ENCODE measurements around the gene BHLHE23.

Gene BHLHE23

DNA sequence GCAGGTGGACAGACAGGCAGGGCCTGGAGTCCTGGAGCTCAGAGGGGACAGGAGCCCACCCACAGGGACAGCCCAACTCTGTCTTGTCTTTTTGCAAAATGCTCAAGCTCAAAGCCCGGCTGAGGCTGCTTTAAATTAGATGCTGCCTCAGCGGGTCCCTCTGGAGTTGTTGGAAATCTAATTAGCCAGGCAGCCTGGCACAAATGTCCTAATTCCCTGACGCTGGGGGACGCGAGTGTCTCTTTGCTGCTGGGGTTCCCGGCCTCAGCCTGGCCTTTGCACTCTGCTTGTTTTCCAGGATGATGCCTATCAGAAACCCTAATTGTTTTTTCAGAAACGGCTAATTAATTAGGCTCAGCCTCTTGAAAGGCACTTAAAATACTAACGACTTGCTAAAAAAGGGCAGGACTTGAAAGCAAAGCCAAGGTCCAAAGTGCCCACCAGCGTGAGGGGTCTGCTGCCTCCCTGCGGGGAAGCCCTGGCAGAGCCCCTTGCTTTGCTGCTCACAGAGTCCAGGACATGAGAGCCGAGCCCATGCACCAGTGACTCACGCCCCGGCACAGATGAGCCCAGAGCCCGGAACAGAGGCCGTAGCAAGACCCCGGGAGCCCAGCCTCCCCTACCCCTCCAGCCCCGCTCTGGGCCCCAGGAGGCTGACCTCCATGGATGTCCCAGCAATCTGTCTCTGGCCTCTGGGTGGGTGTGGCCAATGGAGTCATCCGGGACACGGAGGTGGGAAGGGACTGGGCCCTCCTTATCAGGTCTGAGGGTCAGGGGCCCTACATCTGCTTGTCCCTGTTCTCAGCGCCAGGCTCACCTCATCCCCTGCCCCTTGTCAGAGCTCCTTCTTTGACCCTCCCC is 46.0 kb upstream of the BHLHE23 start:
- no peak overlapping the region for H3K27ac ChIP-seq (ENCODE audit: low read depth, low read length)
- H2BK120ac ChIP-seq (ENCODE audit: low read depth, low read length) = no peak overlapping the region
- H4K5ac ChIP-seq (ENCODE audit: low read length) = no peak overlapping the region
- no peak overlapping the region for H3K4me2 ChIP-seq (ENCODE audit: low read length)
- no peaks in the 10 kb centered on the region for H3K79me1 ChIP-seq (ENCODE audit: low read length)
- no peak overlapping the region for H2AK5ac ChIP-seq (ENCODE audit: low read length)
- no CpG with 5 or more reads among the region's 20 CpGs for WGBS (ENCODE audit: extremely low coverage, insufficient coverage, low lambda C conversion rate)
- no peak overlapping the region for H3K18ac ChIP-seq (ENCODE audit: low read length)
- H4K8ac ChIP-seq (ENCODE audit: low read depth, low read length) = no peak overlapping the region
- H3K4me3 ChIP-seq (ENCODE audit: low read length) = no peak overlapping the region
- no peaks in the 10 kb centered on the region for H3K4me1 ChIP-seq (ENCODE audit: control insufficient read depth, low read depth, low read length)
- H3K4ac ChIP-seq (ENCODE audit: low read depth, low read length) = no peak overlapping the region
- H2BK5ac ChIP-seq (ENCODE audit: low read length) = no peak overlapping the region
- H3K79me2 ChIP-seq (ENCODE audit: control insufficient read depth, insufficient read depth, low read length) = no peaks in the 10 kb centered on the region
- no peak for DNase-seq
- no peak overlapping the region for H3K9ac ChIP-seq (ENCODE audit: low read length)
- no peaks in the 10 kb centered on the region for H3K36me3 ChIP-seq (ENCODE audit: control insufficient read depth, insufficient read depth, low read length)
- H3K23ac ChIP-seq (ENCODE audit: low read length) = no peak overlapping the region
- H2BK15ac ChIP-seq (replicated peaks; ENCODE audit: low read depth) = no peak overlapping the region
- H3K27me3 ChIP-seq (ENCODE audit: insufficient read depth, low read length, poor library complexity) = no peaks in the 10 kb centered on the region
- H3K56ac ChIP-seq (ENCODE audit: low read length) = no peak overlapping the region

DNA sequence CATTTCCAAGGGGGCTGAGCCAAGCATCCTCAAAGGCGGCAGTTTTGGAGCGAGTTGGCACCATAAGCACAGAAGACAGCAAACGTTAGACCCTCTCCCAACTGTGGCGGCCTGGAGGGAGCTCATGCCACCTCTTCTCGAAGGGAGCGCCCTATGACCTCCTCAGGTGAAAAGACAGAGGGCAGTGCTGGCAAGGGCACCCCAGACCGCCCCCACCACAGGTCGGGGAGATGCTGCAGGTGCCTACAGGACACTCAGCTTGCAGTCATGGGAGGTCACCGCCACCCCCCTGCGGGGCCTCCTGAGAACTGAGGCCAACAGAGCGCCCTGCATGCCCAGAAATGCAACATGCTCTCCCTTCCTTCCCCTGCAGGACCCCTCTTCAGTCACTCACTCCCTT is 45.1 kb upstream of the BHLHE23 start:
- Histone ChIP-seq H4K8ac (ENCODE audit: low read depth, low read length) (no peak overlapping the region), H3K4me2 (ENCODE audit: low read length) (no peak overlapping the region), H2BK120ac (ENCODE audit: low read depth, low read length) (no peak overlapping the region), H3K36me3 (ENCODE audit: control insufficient read depth, insufficient read depth, low read length) (no peaks in the 10 kb centered on the region), H3K4me3 (ENCODE audit: low read length) (no peak overlapping the region), H2BK15ac (replicated peaks; ENCODE audit: low read depth) (no peak overlapping the region), H2BK5ac (ENCODE audit: low read length) (no peak overlapping the region), H3K27me3 (ENCODE audit: insufficient read depth, low read length, poor library complexity) (no peaks in the 10 kb centered on the region), H3K56ac (ENCODE audit: low read length) (no peak overlapping the region), H3K79me2 (ENCODE audit: control insufficient read depth, insufficient read depth, low read length) (no peaks in the 10 kb centered on the region), H3K18ac (ENCODE audit: low read length) (no peak overlapping the region), H3K9ac (ENCODE audit: low read length) (no peak overlapping the region), H3K27ac (ENCODE audit: low read depth, low read length) (no peak overlapping the region), H3K4ac (ENCODE audit: low read depth, low read length) (no peak overlapping the region), H3K23ac (ENCODE audit: low read length) (no peak overlapping the region), H3K4me1 (ENCODE audit: control insufficient read depth, low read depth, low read length) (no peaks in the 10 kb centered on the region), H2AK5ac (ENCODE audit: low read length) (no peak overlapping the region), H3K79me1 (ENCODE audit: low read length) (no peaks in the 10 kb centered on the region), H4K5ac (ENCODE audit: low read length) (no peak overlapping the region)
- DNase-seq = no peak
- no CpG with 5 or more reads among the region's 11 CpGs for WGBS (ENCODE audit: extremely low coverage, insufficient coverage, low lambda C conversion rate)

DNA sequence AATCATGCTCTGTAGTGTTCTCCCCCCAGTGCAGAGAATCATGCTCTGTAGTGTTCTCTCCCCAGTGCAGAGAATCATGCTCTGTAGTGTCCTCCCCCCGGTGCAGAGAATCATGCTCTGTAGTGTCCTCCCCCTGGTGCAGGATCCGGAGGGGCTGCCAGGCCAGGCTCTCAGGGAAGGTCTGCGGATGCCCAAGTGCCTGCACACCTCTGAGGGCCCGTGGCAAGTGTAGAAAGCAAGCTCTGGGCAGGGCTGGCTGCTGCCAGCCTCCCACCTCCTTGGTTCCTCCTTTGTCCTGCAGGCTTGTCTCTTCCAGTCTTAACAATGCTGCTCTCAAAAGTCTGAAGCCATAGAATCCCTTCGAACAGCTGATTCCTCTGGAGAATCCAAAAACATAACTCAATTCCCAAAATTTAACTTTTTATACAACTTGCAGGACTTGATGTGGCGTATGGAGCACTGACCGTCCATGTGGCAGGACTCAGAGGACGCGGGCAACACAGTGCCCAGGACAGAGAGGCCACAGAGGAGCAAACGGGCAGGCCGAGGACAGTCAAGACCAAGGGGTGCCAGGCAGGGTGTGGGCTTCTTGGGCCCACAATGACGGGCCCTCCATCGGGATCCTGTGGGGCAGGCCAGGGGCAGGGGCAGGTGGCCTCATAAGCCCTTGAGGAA is 44.6 kb upstream of the BHLHE23 start:
- no peak overlapping the region for H3K4me2 ChIP-seq (ENCODE audit: low read length)
- no peak overlapping the region for H3K4ac ChIP-seq (ENCODE audit: low read depth, low read length)
- H3K27me3 ChIP-seq (ENCODE audit: insufficient read depth, low read length, poor library complexity) = no peaks in the 10 kb centered on the region
- no peak overlapping the region for H3K56ac ChIP-seq (ENCODE audit: low read length)
- no peaks in the 10 kb centered on the region for H3K36me3 ChIP-seq (ENCODE audit: control insufficient read depth, insufficient read depth, low read length)
- H3K4me3 ChIP-seq (ENCODE audit: low read length) = no peak overlapping the region
- no peak for DNase-seq
- no peak overlapping the region for H4K5ac ChIP-seq (ENCODE audit: low read length)
- no peak overlapping the region for H2BK120ac ChIP-seq (ENCODE audit: low read depth, low read length)
- H2BK5ac ChIP-seq (ENCODE audit: low read length) = no peak overlapping the region
- no peaks in the 10 kb centered on the region for H3K4me1 ChIP-seq (ENCODE audit: control insufficient read depth, low read depth, low read length)
- H3K79me1 ChIP-seq (ENCODE audit: low read length) = no peaks in the 10 kb centered on the region
- H4K8ac ChIP-seq (ENCODE audit: low read depth, low read length) = no peak overlapping the region
- H3K23ac ChIP-seq (ENCODE audit: low read length) = no peak overlapping the region
- H2AK5ac ChIP-seq (ENCODE audit: low read length) = no peak overlapping the region
- no peak overlapping the region for H3K27ac ChIP-seq (ENCODE audit: low read depth, low read length)
- WGBS (ENCODE audit: extremely low coverage, insufficient coverage, low lambda C conversion rate) = no CpG with 5 or more reads among the region's 13 CpGs
- H3K18ac ChIP-seq (ENCODE audit: low read length) = no peak overlapping the region
- no peak overlapping the region for H2BK15ac ChIP-seq (replicated peaks; ENCODE audit: low read depth)
- H3K9ac ChIP-seq (ENCODE audit: low read length) = no peak overlapping the region
- H3K79me2 ChIP-seq (ENCODE audit: control insufficient read depth, insufficient read depth, low read length) = no peaks in the 10 kb centered on the region

- H2AK5ac ChIP-seq (ENCODE audit: low read length) = no peak overlapping the region
- no peak overlapping the region for H3K56ac ChIP-seq (ENCODE audit: low read length)
- H4K8ac ChIP-seq (ENCODE audit: low read depth, low read length) = no peak overlapping the region
- H3K79me1 ChIP-seq (ENCODE audit: low read length) = no peaks in the 10 kb centered on the region
- H2BK15ac ChIP-seq (replicated peaks; ENCODE audit: low read depth) = no peak overlapping the region
- no peak overlapping the region for H3K4me2 ChIP-seq (ENCODE audit: low read length)
- H3K4ac ChIP-seq (ENCODE audit: low read depth, low read length) = no peak overlapping the region
- H3K18ac ChIP-seq (ENCODE audit: low read length) = no peak overlapping the region
- H3K79me2 ChIP-seq (ENCODE audit: control insufficient read depth, insufficient read depth, low read length) = no peaks in the 10 kb centered on the region
- H2BK5ac ChIP-seq (ENCODE audit: low read length) = no peak overlapping the region
- no peaks in the 10 kb centered on the region for H3K27me3 ChIP-seq (ENCODE audit: insufficient read depth, low read length, poor library complexity)
- DNase-seq = no peak
- WGBS (ENCODE audit: extremely low coverage, insufficient coverage, low lambda C conversion rate) = no CpG with 5 or more reads among the region's 13 CpGs
- H3K4me3 ChIP-seq (ENCODE audit: low read length) = no peak overlapping the region
- H3K4me1 ChIP-seq (ENCODE audit: control insufficient read depth, low read depth, low read length) = no peaks in the 10 kb centered on the region
- no peak overlapping the region for H4K5ac ChIP-seq (ENCODE audit: low read length)
- no peak overlapping the region for H3K23ac ChIP-seq (ENCODE audit: low read length)
- H3K9ac ChIP-seq (ENCODE audit: low read length) = no peak overlapping the region
- H3K36me3 ChIP-seq (ENCODE audit: control insufficient read depth, insufficient read depth, low read length) = no peaks in the 10 kb centered on the region
- no peak overlapping the region for H2BK120ac ChIP-seq (ENCODE audit: low read depth, low read length)
- H3K27ac ChIP-seq (ENCODE audit: low read depth, low read length) = no peak overlapping the region
These were observed 43.6 kb upstream of the BHLHE23 start for GRCh38 chr20:63050406-63050805.

DNA sequence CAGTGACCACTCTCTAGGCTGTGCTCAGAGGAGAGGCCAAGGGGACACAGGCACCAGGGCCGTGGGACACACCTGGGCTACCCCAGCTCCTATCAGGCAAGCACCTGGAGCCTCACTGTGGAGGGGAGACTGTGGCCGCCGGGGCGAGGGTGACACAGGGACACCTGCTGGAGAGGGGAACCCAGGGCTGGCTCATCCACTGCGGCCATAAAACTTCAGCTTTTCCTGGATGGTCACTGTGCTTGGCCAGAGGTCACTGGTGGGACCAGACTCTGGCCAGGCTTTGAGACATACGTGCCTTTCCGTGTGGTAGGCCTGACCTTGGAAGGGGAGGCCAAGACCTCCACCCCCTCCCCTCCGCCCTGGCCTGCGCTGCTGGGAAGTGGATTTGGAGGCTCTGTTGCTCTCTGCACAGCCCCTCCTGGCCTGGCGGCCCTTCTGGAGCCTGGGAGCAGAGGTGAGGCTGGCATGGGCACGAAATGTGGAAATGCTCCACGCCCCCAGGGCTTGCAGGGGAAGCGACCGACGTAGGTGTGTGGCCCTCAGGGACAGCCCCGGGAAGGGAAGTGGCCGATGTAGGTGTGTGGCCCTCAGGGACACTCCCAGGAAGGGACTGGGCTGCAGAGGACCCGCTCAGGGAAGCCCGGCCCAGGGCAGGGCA is 42.9 kb upstream of the BHLHE23 start:
- Histone ChIP-seq H2BK5ac (ENCODE audit: low read length) (no peak overlapping the region), H3K23ac (ENCODE audit: low read length) (no peak overlapping the region), H4K5ac (ENCODE audit: low read length) (no peak overlapping the region), H3K36me3 (ENCODE audit: control insufficient read depth, insufficient read depth, low read length) (no peaks in the 10 kb centered on the region), H2BK120ac (ENCODE audit: low read depth, low read length) (no peak overlapping the region), H3K27me3 (ENCODE audit: insufficient read depth, low read length, poor library complexity) (no peaks in the 10 kb centered on the region), H3K79me2 (ENCODE audit: control insufficient read depth, insufficient read depth, low read length) (no peaks in the 10 kb centered on the region), H3K9ac (ENCODE audit: low read length) (no peak overlapping the region), H3K4me3 (ENCODE audit: low read length) (no peak overlapping the region), H3K4me1 (ENCODE audit: control insufficient read depth, low read depth, low read length) (no peaks in the 10 kb centered on the region), H3K18ac (ENCODE audit: low read length) (no peak overlapping the region), H3K79me1 (ENCODE audit: low read length) (no peaks in the 10 kb centered on the region), H2BK15ac (replicated peaks; ENCODE audit: low read depth) (no peak overlapping the region), H3K4ac (ENCODE audit: low read depth, low read length) (no peak overlapping the region), H3K27ac (ENCODE audit: low read depth, low read length) (no peak overlapping the region), H3K4me2 (ENCODE audit: low read length) (no peak overlapping the region), H2AK5ac (ENCODE audit: low read length) (no peak overlapping the region), H3K56ac (ENCODE audit: low read length) (no peak overlapping the region), H4K8ac (ENCODE audit: low read depth, low read length) (no peak overlapping the region)
- WGBS (ENCODE audit: extremely low coverage, insufficient coverage, low lambda C conversion rate) = no CpG with 5 or more reads among the region's 19 CpGs
- DNase-seq = no peak

Measured in mesendoderm (in vitro differentiated cells).